ENCODE data around the gene PPP1R9A.

PPP1R9A gene

GRCh38 chr7:95089414-95090315 lies 182.3 kb downstream of the PPP1R9A start:
- peaks cover 0 to 5% (median 0%) of the 10 kb centered on the region in 5 donors for H3K4me1 ChIP-seq (ENCODE audit: control insufficient read depth in 5 of 5, insufficient read depth in 5 of 5, low read length in 5 of 5)
- H3K9ac ChIP-seq (ENCODE audit: low read length in 5 of 5) = no peak overlapping the region
- no peak overlapping the region for H3K27ac ChIP-seq (ENCODE audit: low read depth, low read length)
- H3K9me3 ChIP-seq (ENCODE audit: control insufficient read depth in 5 of 5, low read length in 5 of 5) = no peaks in the 10 kb centered on the region
- no peak overlapping the region for H3K4me3 ChIP-seq (ENCODE audit: low read depth in 1 of 5, low read length in 5 of 5)
- no peaks in the 10 kb centered on the region for H3K36me3 ChIP-seq (ENCODE audit: control insufficient read depth in 5 of 5, insufficient read depth in 5 of 5, low read length in 5 of 5)
- no peaks in the 10 kb centered on the region for H3K27me3 ChIP-seq (ENCODE audit: control insufficient read depth in 5 of 5, insufficient read depth in 4 of 5, low read length in 5 of 5)

DNA sequence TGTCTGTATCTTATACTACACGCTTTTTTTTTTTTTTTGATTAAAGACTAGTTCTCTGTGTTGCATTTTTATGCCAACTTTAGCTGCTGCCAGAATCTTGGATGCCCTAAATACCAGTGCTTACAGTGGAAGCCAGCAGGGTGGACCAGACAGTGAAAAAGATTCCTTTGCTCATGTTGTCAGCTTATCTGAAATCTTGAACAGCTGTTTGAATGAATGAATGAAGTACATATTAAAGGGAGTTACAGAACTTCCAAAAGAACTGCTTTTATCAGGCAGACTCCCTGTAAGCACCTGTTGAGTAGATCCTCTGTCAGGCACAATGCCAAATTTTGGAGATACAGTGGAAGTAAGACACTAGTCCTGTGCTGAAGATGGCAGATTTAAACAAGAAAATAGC lies 184.9 kb downstream of the PPP1R9A start:
- no peak overlapping the region for H3K9ac ChIP-seq (ENCODE audit: low read length in 5 of 5)
- H3K27me3 ChIP-seq (ENCODE audit: control insufficient read depth in 5 of 5, insufficient read depth in 4 of 5, low read length in 5 of 5) = no peaks in the 10 kb centered on the region
- peaks cover 0 to 5% (median 0%) of the 10 kb centered on the region in 5 donors for H3K4me1 ChIP-seq (ENCODE audit: control insufficient read depth in 5 of 5, insufficient read depth in 5 of 5, low read length in 5 of 5)
- H3K9me3 ChIP-seq (ENCODE audit: control insufficient read depth in 5 of 5, low read length in 5 of 5) = no peaks in the 10 kb centered on the region
- H3K27ac ChIP-seq (ENCODE audit: low read depth, low read length) = no peak overlapping the region
- H3K4me3 ChIP-seq (ENCODE audit: low read depth in 1 of 5, low read length in 5 of 5) = no peak overlapping the region
- H3K36me3 ChIP-seq (ENCODE audit: control insufficient read depth in 5 of 5, insufficient read depth in 5 of 5, low read length in 5 of 5) = no peaks in the 10 kb centered on the region

GRCh38 chr7:95095259-95095965 lies 188.0 kb downstream of the PPP1R9A start:
- Histone ChIP-seq H3K4me3 (ENCODE audit: low read depth in 1 of 5, low read length in 5 of 5) (no peak overlapping the region), H3K27me3 (ENCODE audit: control insufficient read depth in 5 of 5, insufficient read depth in 4 of 5, low read length in 5 of 5) (no peaks in the 10 kb centered on the region), H3K36me3 (ENCODE audit: control insufficient read depth in 5 of 5, insufficient read depth in 5 of 5, low read length in 5 of 5) (no peaks in the 10 kb centered on the region), H3K4me1 (ENCODE audit: control insufficient read depth in 5 of 5, insufficient read depth in 5 of 5, low read length in 5 of 5) (peaks cover 0 to 5% (median 0%) of the 10 kb centered on the region in 5 donors), H3K9ac (ENCODE audit: low read length in 5 of 5) (no peak overlapping the region), H3K9me3 (ENCODE audit: control insufficient read depth in 5 of 5, low read length in 5 of 5) (no peaks in the 10 kb centered on the region), H3K27ac (ENCODE audit: low read depth, low read length) (no peak overlapping the region)

- H3K9ac ChIP-seq (ENCODE audit: low read length in 5 of 5) = no peak overlapping the region
- H3K9me3 ChIP-seq (ENCODE audit: control insufficient read depth in 5 of 5, low read length in 5 of 5) = no peaks in the 10 kb centered on the region
- peaks cover 0 to 5% (median 0%) of the 10 kb centered on the region in 5 donors for H3K4me1 ChIP-seq (ENCODE audit: control insufficient read depth in 5 of 5, insufficient read depth in 5 of 5, low read length in 5 of 5)
- no peak overlapping the region for H3K4me3 ChIP-seq (ENCODE audit: low read depth in 1 of 5, low read length in 5 of 5)
- no peak overlapping the region for H3K27ac ChIP-seq (ENCODE audit: low read depth, low read length)
- no peaks in the 10 kb centered on the region for H3K36me3 ChIP-seq (ENCODE audit: control insufficient read depth in 5 of 5, insufficient read depth in 5 of 5, low read length in 5 of 5)
- H3K27me3 ChIP-seq (ENCODE audit: control insufficient read depth in 5 of 5, insufficient read depth in 4 of 5, low read length in 5 of 5) = no peaks in the 10 kb centered on the region
Measured at GRCh38 chr7:95095966-95096540, 188.7 kb downstream of the PPP1R9A start.

GRCh38 chr7:95097291-95097690 lies 189.9 kb downstream of the PPP1R9A start:
- Histone ChIP-seq H3K9me3 (ENCODE audit: control insufficient read depth in 5 of 5, low read length in 5 of 5) (no peaks in the 10 kb centered on the region), H3K27me3 (ENCODE audit: control insufficient read depth in 5 of 5, insufficient read depth in 4 of 5, low read length in 5 of 5) (no peaks in the 10 kb centered on the region), H3K4me3 (ENCODE audit: low read depth in 1 of 5, low read length in 5 of 5) (no peak overlapping the region), H3K27ac (ENCODE audit: low read depth, low read length) (no peak overlapping the region), H3K9ac (ENCODE audit: low read length in 5 of 5) (no peak overlapping the region), H3K36me3 (ENCODE audit: control insufficient read depth in 5 of 5, insufficient read depth in 5 of 5, low read length in 5 of 5) (no peaks in the 10 kb centered on the region), H3K4me1 (ENCODE audit: control insufficient read depth in 5 of 5, insufficient read depth in 5 of 5, low read length in 5 of 5) (peaks cover 0 to 2% (median 0%) of the 10 kb centered on the region in 5 donors)

GRCh38 chr7:95097851-95098250 lies 190.5 kb downstream of the PPP1R9A start:
- Histone ChIP-seq H3K9ac (ENCODE audit: low read length in 5 of 5) (no peak overlapping the region), H3K9me3 (ENCODE audit: control insufficient read depth in 5 of 5, low read length in 5 of 5) (no peaks in the 10 kb centered on the region), H3K27ac (ENCODE audit: low read depth, low read length) (no peak overlapping the region), H3K4me1 (ENCODE audit: control insufficient read depth in 5 of 5, insufficient read depth in 5 of 5, low read length in 5 of 5) (no peaks in the 10 kb centered on the region), H3K4me3 (ENCODE audit: low read depth in 1 of 5, low read length in 5 of 5) (no peak overlapping the region), H3K27me3 (ENCODE audit: control insufficient read depth in 5 of 5, insufficient read depth in 4 of 5, low read length in 5 of 5) (no peaks in the 10 kb centered on the region), H3K36me3 (ENCODE audit: control insufficient read depth in 5 of 5, insufficient read depth in 5 of 5, low read length in 5 of 5) (no peaks in the 10 kb centered on the region)

- H3K4me1 ChIP-seq (ENCODE audit: control insufficient read depth in 5 of 5, insufficient read depth in 5 of 5, low read length in 5 of 5) = no peaks in the 10 kb centered on the region
- H3K9ac ChIP-seq (ENCODE audit: low read length in 5 of 5) = no peak overlapping the region
- H3K27me3 ChIP-seq (ENCODE audit: control insufficient read depth in 5 of 5, insufficient read depth in 4 of 5, low read length in 5 of 5) = no peaks in the 10 kb centered on the region
- H3K4me3 ChIP-seq (ENCODE audit: low read depth in 1 of 5, low read length in 5 of 5) = no peak overlapping the region
- H3K27ac ChIP-seq (ENCODE audit: low read depth, low read length) = no peak overlapping the region
- no peaks in the 10 kb centered on the region for H3K36me3 ChIP-seq (ENCODE audit: control insufficient read depth in 5 of 5, insufficient read depth in 5 of 5, low read length in 5 of 5)
- no peaks in the 10 kb centered on the region for H3K9me3 ChIP-seq (ENCODE audit: control insufficient read depth in 5 of 5, low read length in 5 of 5)
Measured at GRCh38 chr7:95099106-95099505, 191.7 kb downstream of the PPP1R9A start.

DNA sequence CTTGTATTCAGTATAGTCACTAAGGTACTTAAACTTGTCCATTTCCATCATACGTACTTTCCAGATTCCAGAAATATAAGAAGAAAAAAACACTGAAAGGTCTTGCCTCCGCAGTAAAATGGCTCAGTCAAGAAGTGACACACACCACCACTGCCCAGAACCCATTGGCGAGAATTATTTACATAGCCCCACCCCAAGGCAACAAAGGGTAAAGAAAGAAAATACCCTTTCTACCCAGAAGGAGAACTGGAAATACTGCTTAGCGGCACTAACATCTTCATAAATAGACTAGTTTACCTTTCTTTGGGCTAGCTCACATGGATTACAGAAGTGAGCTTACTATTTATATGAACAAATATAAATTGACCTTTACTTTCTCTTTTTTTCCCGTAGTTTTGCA lies 194.0 kb downstream of the PPP1R9A start:
- Histone ChIP-seq H3K9ac (ENCODE audit: low read length in 5 of 5) (no peak overlapping the region), H3K27ac (ENCODE audit: low read depth, low read length) (no peak overlapping the region), H3K4me3 (ENCODE audit: low read depth in 1 of 5, low read length in 5 of 5) (no peak overlapping the region), H3K9me3 (ENCODE audit: control insufficient read depth in 5 of 5, low read length in 5 of 5) (no peaks in the 10 kb centered on the region), H3K27me3 (ENCODE audit: control insufficient read depth in 5 of 5, insufficient read depth in 4 of 5, low read length in 5 of 5) (no peaks in the 10 kb centered on the region), H3K4me1 (ENCODE audit: control insufficient read depth in 5 of 5, insufficient read depth in 5 of 5, low read length in 5 of 5) (no peaks in the 10 kb centered on the region), H3K36me3 (ENCODE audit: control insufficient read depth in 5 of 5, insufficient read depth in 5 of 5, low read length in 5 of 5) (no peaks in the 10 kb centered on the region)

DNA sequence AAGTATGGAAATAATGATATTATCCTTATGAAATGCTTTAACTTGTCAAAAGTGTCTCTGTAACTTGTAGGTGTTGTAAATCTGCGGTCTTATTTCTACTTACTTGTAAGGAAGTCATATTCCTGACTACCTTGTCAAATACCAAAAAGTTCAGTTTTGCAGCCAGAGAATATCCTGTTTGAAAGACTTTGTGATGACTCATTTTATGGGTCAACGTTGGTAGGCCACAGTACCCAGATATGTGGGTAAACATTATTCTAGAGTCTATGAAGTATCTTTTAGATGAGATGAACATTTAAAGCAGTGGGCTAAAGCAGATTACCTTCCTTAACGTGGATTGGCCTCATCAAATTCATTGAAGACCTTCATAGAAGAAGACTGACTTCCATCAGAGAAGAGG lies 195.3 kb downstream of the PPP1R9A start:
- H3K4me3 ChIP-seq (ENCODE audit: low read depth in 1 of 5, low read length in 5 of 5) = no peak overlapping the region
- H3K4me1 ChIP-seq (ENCODE audit: control insufficient read depth in 5 of 5, insufficient read depth in 5 of 5, low read length in 5 of 5) = no peaks in the 10 kb centered on the region
- H3K36me3 ChIP-seq (ENCODE audit: control insufficient read depth in 5 of 5, insufficient read depth in 5 of 5, low read length in 5 of 5) = no peaks in the 10 kb centered on the region
- H3K27ac ChIP-seq (ENCODE audit: low read depth, low read length) = no peak overlapping the region
- H3K27me3 ChIP-seq (ENCODE audit: control insufficient read depth in 5 of 5, insufficient read depth in 4 of 5, low read length in 5 of 5) = no peaks in the 10 kb centered on the region
- no peaks in the 10 kb centered on the region for H3K9me3 ChIP-seq (ENCODE audit: control insufficient read depth in 5 of 5, low read length in 5 of 5)
- no peak overlapping the region for H3K9ac ChIP-seq (ENCODE audit: low read length in 5 of 5)

DNA sequence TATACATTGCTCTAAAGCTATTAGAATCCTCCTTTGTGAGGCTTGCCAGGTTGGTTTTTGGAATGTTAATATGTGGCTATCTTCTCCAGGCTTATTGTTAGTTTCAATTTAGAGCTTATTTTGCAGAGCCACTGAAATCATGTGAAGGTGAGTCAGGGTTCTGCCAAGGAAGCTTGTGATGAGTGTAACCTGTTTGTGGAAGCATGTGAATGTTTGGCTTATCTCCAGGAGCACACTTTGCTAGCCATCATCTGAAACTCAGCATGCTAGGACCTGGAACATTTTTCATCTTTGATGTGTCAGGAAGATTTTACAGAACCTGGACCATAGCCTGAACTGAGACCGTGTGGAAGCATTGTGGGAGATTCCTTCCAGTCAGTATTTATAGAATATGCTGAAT lies 197.3 kb downstream of the PPP1R9A start:
- H3K27ac ChIP-seq (ENCODE audit: low read depth, low read length) = no peak overlapping the region
- H3K27me3 ChIP-seq (ENCODE audit: control insufficient read depth in 5 of 5, insufficient read depth in 4 of 5, low read length in 5 of 5) = no peaks in the 10 kb centered on the region
- H3K9me3 ChIP-seq (ENCODE audit: control insufficient read depth in 5 of 5, low read length in 5 of 5) = no peaks in the 10 kb centered on the region
- no peak overlapping the region for H3K4me3 ChIP-seq (ENCODE audit: low read depth in 1 of 5, low read length in 5 of 5)
- no peaks in the 10 kb centered on the region for H3K4me1 ChIP-seq (ENCODE audit: control insufficient read depth in 5 of 5, insufficient read depth in 5 of 5, low read length in 5 of 5)
- no peaks in the 10 kb centered on the region for H3K36me3 ChIP-seq (ENCODE audit: control insufficient read depth in 5 of 5, insufficient read depth in 5 of 5, low read length in 5 of 5)
- H3K9ac ChIP-seq (ENCODE audit: low read length in 5 of 5) = no peak overlapping the region

Measured in subcutaneous abdominal adipose tissue (tissue), 5 donors.